D721Med (cell line): Measurements from ENCODE around the gene TRIM62.

Experiments used
- DNase-seq: peaks from one replicate; pipeline ENCODE4 v3.0.0; 2011; ENCODE audit warnings: low spot score; ENCODE audit not compliant: insufficient read length
- FAIRE-seq: peaks from 2 replicates; lab custom pipeline; 2011; peaks lifted over from hg19 to GRCh38; lab: Jason Lieb, UNC
- TF ChIP-seq, protein P1 (sequence below): IDR thresholded peaks from 2 replicates; pipeline ENCODE4 v1.5.1; 2012; ENCODE audit warnings: mild to moderate bottlenecking, control low read depth; ENCODE audit not compliant: insufficient read depth; ENCODE audit errors: missing control alignments

TRIM62 gene

DNA sequence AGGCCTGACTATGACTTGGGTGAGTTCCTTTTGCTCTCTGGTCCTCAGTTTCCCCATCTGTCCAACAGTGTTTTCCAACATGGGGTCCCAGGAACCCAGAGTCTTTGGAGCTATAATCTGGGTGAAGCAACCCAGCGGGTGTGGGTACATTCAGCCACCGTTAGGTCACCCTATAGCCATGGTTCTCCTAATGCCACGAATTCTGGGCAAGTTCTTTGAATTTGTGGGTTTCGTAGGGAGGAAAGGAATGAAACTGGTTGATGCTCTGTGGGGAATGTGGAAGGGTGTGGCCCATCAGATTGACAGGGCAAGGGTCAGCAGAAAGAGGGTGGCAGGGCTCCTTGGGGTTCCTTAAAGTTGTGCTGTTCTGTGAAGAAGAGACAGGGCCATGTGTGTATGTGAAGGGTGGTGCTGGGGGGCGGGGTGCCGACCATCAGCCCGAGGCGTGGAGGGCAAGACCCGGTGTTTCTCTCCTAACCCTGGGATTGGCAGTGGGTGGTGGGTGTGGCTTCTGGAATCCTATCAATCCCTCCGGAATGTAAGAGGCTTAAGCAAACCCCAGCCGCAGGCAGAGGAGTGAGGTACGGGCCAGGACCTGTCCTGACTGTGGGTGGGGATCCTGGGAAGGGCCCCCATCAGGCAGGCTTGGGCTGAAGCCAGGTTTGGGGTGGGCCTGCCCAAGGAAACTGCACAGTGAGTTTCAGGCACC is 39.0 kb upstream of the TRIM62 start:
- FAIRE-seq (no peak), DNase-seq (peak; percentile 46)
- TF ChIP-seq, protein P1, sequence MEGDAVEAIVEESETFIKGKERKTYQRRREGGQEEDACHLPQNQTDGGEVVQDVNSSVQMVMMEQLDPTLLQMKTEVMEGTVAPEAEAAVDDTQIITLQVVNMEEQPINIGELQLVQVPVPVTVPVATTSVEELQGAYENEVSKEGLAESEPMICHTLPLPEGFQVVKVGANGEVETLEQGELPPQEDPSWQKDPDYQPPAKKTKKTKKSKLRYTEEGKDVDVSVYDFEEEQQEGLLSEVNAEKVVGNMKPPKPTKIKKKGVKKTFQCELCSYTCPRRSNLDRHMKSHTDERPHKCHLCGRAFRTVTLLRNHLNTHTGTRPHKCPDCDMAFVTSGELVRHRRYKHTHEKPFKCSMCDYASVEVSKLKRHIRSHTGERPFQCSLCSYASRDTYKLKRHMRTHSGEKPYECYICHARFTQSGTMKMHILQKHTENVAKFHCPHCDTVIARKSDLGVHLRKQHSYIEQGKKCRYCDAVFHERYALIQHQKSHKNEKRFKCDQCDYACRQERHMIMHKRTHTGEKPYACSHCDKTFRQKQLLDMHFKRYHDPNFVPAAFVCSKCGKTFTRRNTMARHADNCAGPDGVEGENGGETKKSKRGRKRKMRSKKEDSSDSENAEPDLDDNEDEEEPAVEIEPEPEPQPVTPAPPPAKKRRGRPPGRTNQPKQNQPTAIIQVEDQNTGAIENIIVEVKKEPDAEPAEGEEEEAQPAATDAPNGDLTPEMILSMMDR = no peak

DNA sequence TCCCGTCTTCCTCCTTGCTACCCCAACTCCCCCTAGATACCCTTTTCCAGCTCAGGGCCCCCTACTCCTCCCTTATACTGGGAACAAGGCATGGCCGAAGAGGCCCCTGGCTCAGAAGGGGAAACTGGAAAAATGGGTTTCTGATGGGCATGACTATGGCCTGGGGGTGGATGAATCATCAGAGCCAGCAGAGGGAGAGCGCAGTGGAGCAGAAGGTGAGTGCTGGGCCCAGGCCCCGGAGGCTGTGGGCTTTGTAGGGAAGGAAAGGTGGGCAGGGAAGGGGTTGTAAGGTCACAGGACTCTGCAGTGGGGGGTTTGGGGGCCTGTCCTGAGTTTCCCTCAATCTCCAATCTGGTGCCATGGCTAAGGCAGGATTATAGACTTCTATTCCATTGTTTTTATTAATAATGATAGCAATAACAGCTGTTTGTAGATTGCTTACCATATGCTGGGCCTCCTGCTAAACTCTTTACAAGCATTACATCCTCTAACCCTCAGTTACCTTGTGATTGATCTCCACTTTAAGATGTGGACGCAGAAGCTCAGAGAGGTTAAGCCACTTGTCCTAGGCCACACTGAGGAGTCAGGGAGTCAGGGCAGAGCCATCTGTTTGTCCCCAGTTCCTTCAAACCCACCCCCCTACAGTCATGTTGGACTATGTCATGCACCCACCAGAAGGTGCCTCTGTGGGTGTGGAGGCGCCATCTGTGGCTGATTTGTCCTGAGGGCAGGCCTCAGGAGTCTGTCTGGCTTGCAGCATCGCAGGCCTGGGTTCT is 38.2 kb upstream of the TRIM62 start:
- no peak for DNase-seq
- no peak for FAIRE-seq
- TF ChIP-seq, protein P1 = no peak

GRCh38 chr1:33211972-33212371 is 30.1 kb upstream of the TRIM62 start:
- TF ChIP-seq, protein P1 = no peak
- DNase-seq (no peak), FAIRE-seq (no peak)

DNA sequence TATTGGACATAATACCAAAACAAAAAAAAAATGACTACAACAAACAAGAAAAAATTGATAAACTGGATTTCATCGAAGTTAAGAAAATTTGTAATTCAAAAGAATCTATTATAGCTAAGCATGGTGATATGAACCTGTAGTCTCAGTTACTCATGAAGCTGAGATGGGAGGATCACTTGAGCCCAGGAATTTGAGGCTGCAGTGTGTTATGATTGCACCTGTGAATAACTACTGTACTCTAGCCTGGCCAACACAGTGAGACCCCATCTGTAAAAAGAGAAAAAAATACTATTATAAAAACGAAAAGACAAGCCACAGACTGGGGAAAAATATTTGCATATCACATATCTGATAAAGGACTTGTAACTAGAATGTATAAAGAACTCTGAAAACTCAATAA is 24.5 kb upstream of the TRIM62 start:
- TF ChIP-seq, protein P1 = no peak
- DNase-seq (no peak), FAIRE-seq (no peak)

DNA sequence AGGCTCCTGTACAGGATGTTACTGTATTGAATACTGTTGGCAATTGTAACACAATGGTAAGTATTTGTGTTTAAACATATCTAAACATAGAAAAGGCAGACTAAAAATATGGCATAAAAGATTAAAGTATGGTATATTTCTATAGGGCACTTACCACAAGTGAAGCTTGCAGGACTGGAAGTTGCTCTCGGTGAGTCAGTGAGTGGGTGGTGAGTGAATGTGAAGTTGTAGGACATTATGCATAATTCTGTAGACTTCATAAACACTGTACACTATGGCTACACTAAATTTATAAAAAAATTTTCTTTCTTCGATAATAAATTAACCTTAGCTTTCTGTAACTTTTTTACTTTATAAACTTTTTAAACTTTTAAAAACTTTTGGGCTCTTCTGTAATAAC is 13.7 kb upstream of the TRIM62 start:
- TF ChIP-seq, protein P1 = no peak
- FAIRE-seq (no peak), DNase-seq (no peak)

- TF ChIP-seq, protein P1 = no peak
- DNase-seq (no peak), FAIRE-seq (no peak)
Measured at GRCh38 chr1:33191731-33192275, 10.0 kb upstream of the TRIM62 start.
